PC-3 (cell line): ENCODE data around the gene ICE1. TPM values are rescaled to one million over a fixed set of nuclear protein-coding genes. Genes with fewer than 3 reads are reported as not detected.
"Not testable (repeated sequence)": the region's sequence is repeated elsewhere in the genome, so short reads cannot be mapped to it uniquely, and the experiment has no call there.

ENCODE experiments used
- ATAC-seq: fragments of 200-7000 bp; cut with Tn5 transposase; 2 replicates; pipeline ENCODE4 v1.9.1; 2020; ENCODE audit warnings: mild to moderate bottlenecking, moderate library complexity
- BruUV-seq: library from RNA; stranded (reverse); fragments of 400-500 nt; replicated peaks from 2 replicates; lab custom pipeline; 2021; lab: Mats Ljungman, UMichigan
- CTCF ChIA-PET: fragments of 300-600 bp; sonication (Branson Sonifier 250); formaldehyde crosslinking; loops from one replicate; lab custom pipeline; 2022; ENCODE audit warnings: antibody characterized with exemption; lab: Charles Lee
- POLR2A ChIA-PET: fragments of 300-600 bp; sonication (Branson Sonifier 250); formaldehyde crosslinking; loops from one replicate; lab custom pipeline; 2022; ENCODE audit warnings: antibody characterized with exemption; ENCODE audit not compliant: unreplicated experiment; lab: Charles Lee
- DNase-seq: peaks from one replicate; pipeline ENCODE4 v3.0.0-alpha.2; 2015
- H2AFZ ChIP-seq: fragments of 300-600 bp; sonication (generic); 2 replicates; pipeline ENCODE4 v1.6.0; 2016; ENCODE audit warnings: antibody characterized with exemption, low read length
- H3F3A ChIP-seq: fragments of 300-600 bp; sonication (generic); one replicate; pipeline ENCODE4 v1.6.0; 2017; ENCODE audit warnings: antibody characterized with exemption, low read length, control low read depth, mild to moderate bottlenecking; ENCODE audit not compliant: unreplicated experiment
- H3K27ac ChIP-seq: fragments of 300-600 bp; sonication (generic); 2 replicates; pipeline ENCODE4 v1.5.1; 2016; ENCODE audit warnings: mild to moderate bottlenecking, low read length
- H3K27me3 ChIP-seq: fragments of 300-600 bp; sonication (generic); 2 replicates; pipeline ENCODE4 v1.6.1; 2016; ENCODE audit warnings: low read length, mixed read lengths
- H3K36me3 ChIP-seq: fragments of 300-600 bp; sonication (generic); 2 replicates; pipeline ENCODE4 v1.6.1; 2016; ENCODE audit warnings: low read depth, mixed run types, low read length, mixed read lengths
- H3K4me1 ChIP-seq: fragments of 300-600 bp; sonication (generic); 2 replicates; pipeline ENCODE4 v1.5.1; 2016; ENCODE audit warnings: low read length; ENCODE audit not compliant: insufficient read depth
- H3K4me2 ChIP-seq: fragments of 300-600 bp; sonication (generic); 2 replicates; pipeline ENCODE4 v1.6.0; 2016; ENCODE audit warnings: low read length
- H3K4me3 ChIP-seq: fragments of 300-600 bp; sonication (generic); 2 replicates; pipeline ENCODE4 v1.5.1; 2016; ENCODE audit warnings: mild to moderate bottlenecking, low read length, mixed read lengths
- H3K79me2 ChIP-seq: fragments of 300-600 bp; sonication (generic); 2 replicates; pipeline ENCODE4 v1.6.1; 2017; ENCODE audit warnings: low read length, mixed read lengths
- H3K9ac ChIP-seq: fragments of 300-600 bp; sonication (generic); 2 replicates; pipeline ENCODE4 v1.6.0; 2016; ENCODE audit warnings: mild to moderate bottlenecking, low read length
- H3K9me2 ChIP-seq: fragments of 300-600 bp; sonication (generic); replicated peaks from 2 replicates; pipeline ENCODE4 v1.6.1; 2016; ENCODE audit warnings: mixed run types, low read length, mixed read lengths
- H3K9me3 ChIP-seq: fragments of 300-600 bp; sonication (generic); 2 replicates; pipeline ENCODE4 v1.6.1; 2016; ENCODE audit warnings: low read length, mixed read lengths
- H4K20me1 ChIP-seq: fragments of 300-600 bp; sonication (generic); 2 replicates; pipeline ENCODE4 v1.6.1; 2016; ENCODE audit warnings: low read length, mixed read lengths
- CTCF ChIP-seq: fragments of 300-600 bp; sonication (generic); conservative IDR thresholded peaks from 2 replicates; pipeline ENCODE4 v1.5.1; 2017; ENCODE audit warnings: antibody characterized with exemption, low read depth, mild to moderate bottlenecking, low read length
- EZH2 ChIP-seq: fragments of 300-600 bp; sonication (generic); IDR thresholded peaks from one replicate; pipeline ENCODE4 v1.6.1; 2017; ENCODE audit warnings: antibody characterized with exemption, mild to moderate bottlenecking, low read length; ENCODE audit not compliant: unreplicated experiment
- EZH2phosphoT487 ChIP-seq: fragments of 300-600 bp; sonication (generic); IDR thresholded peaks from 2 replicates; pipeline ENCODE4 v1.6.1; 2018; ENCODE audit warnings: mild to moderate bottlenecking, antibody characterized with exemption, low read length, borderline replicate concordance
- intact Hi-C: fragments of 100-400 bp; cut with micrococcal nuclease; formaldehyde crosslinking; loops from 2 replicates; pipeline ENCODE4 v1.9.0; 2023
- total RNA-seq: library from RNA; depleted of rRNA; stranded (reverse); fragments of >200 nt; gene quantifications from 2 replicates; pipeline ENCODE4 v1.2.3, GENCODE V29; 2014

The ICE1 gene
- total RNA-seq, 1 experiment from 2014 or later, result 21.9 TPM

GRCh38 chr5:5392504-5392903, 30.0 kb upstream of the ICE1 start:
- H3K9me2 ChIP-seq, H3K4me3 ChIP-seq, POLR2A ChIA-PET, BruUV-seq, H3K36me3 ChIP-seq, DNase-seq, H4K20me1 ChIP-seq, H2AFZ ChIP-seq, ATAC-seq, H3K4me2 ChIP-seq, intact Hi-C loops, H3K27ac ChIP-seq, H3K9ac ChIP-seq, H3F3A ChIP-seq, H3K9me3 ChIP-seq, H3K27me3 ChIP-seq, H3K79me2 ChIP-seq, H3K4me1 ChIP-seq, CTCF ChIA-PET: not testable (repeated sequence)

GRCh38 chr5:5394384-5394986, 28.0 kb upstream of the ICE1 start:
- intact Hi-C loops, result loop anchor here (1.0 kb wide), 1 partner anchor 253 kb away; no protein-coding TSS in a partner anchor
- H3F3A ChIP-seq, POLR2A ChIA-PET: not testable (repeated sequence)

GRCh38 chr5:5395093-5395492, 27.4 kb upstream of the ICE1 start:
- CTCF ChIA-PET, result interaction anchor here (0.6 kb wide), 2 partner anchors 9 to 279 kb away, joined by 3 read pairs; no protein-coding TSS in a partner anchor
- intact Hi-C loops, H3K27ac ChIP-seq, BruUV-seq, H4K20me1 ChIP-seq, H3K36me3 ChIP-seq, H3K79me2 ChIP-seq, H3K4me2 ChIP-seq, ATAC-seq, H3K27me3 ChIP-seq, POLR2A ChIA-PET, H3F3A ChIP-seq, H3K9me2 ChIP-seq, H2AFZ ChIP-seq, H3K9ac ChIP-seq, H3K9me3 ChIP-seq, H3K4me3 ChIP-seq, H3K4me1 ChIP-seq, DNase-seq: not testable (repeated sequence)

More at GRCh38 chr5:5394384-5394986, 28.0 kb upstream of the ICE1 start:
- H2AFZ ChIP-seq, H3K27me3 ChIP-seq, H3K4me1 ChIP-seq, H3K9ac ChIP-seq, BruUV-seq, H3K4me3 ChIP-seq, H3K79me2 ChIP-seq, H3K9me3 ChIP-seq, H3K27ac ChIP-seq, H3K9me2 ChIP-seq, H4K20me1 ChIP-seq, CTCF ChIA-PET, H3K4me2 ChIP-seq, H3K36me3 ChIP-seq: not testable (repeated sequence)
- peak; percentile 68 for TF ChIP-seq CTCF
- ATAC-seq (peak; percentile 90), DNase-seq (peak; percentile 80)

GRCh38 chr5:5398071-5398470, 24.4 kb upstream of the ICE1 start:
- POLR2A ChIA-PET, result no interaction called here
- intact Hi-C loops, result no loop called here
- CTCF ChIA-PET, result no interaction called here

More at GRCh38 chr5:5398071-5398470, 24.4 kb upstream of the ICE1 start:
- no peaks in the 10 kb centered on the region for H3K79me2 ChIP-seq
- H4K20me1 ChIP-seq, result no peaks in the 10 kb centered on the region
- BruUV-seq, result no TSS peak
- ATAC-seq (0 out of 2 replicates have a peak, but pooled peaks have one; percentile 20), DNase-seq (peak; percentile 34)
- no peaks in the 10 kb centered on the region for H3K27me3 ChIP-seq
- H3K9ac ChIP-seq, result no peak overlapping the region
- no peaks in the 10 kb centered on the region for H3K9me2 ChIP-seq
- H3K4me2 ChIP-seq, result no peak overlapping the region
- H3K4me1 ChIP-seq, result peaks cover 4% of the 10 kb centered on the region; the same call in 1 of the 2 replicates
- no peaks in the 10 kb centered on the region for H3K36me3 ChIP-seq
- no peak for TF ChIP-seq CTCF
- no peak for TF ChIP-seq EZH2phosphoT487
- no peak for TF ChIP-seq EZH2
- no peak overlapping the region for H3K4me3 ChIP-seq
- H2AFZ ChIP-seq, result no peak overlapping the region
- H3F3A ChIP-seq, result no peaks in the 10 kb centered on the region
- no peak overlapping the region for H3K27ac ChIP-seq
- H3K9me3 ChIP-seq, result no peaks in the 10 kb centered on the region
